UCSD-AML1 (cell line): ENCODE results near the gene ZNF414.
"Not testable (repeated sequence)": the region's sequence is repeated elsewhere in the genome, so short reads cannot be mapped to it uniquely, and the experiment has no call there.

Experiments
- DNase-seq: peaks from one replicate; lab custom pipeline; 2025; ENCODE audit not compliant: unreplicated experiment; lab: John Stamatoyannopoulos, UW

The ZNF414 gene

DNA sequence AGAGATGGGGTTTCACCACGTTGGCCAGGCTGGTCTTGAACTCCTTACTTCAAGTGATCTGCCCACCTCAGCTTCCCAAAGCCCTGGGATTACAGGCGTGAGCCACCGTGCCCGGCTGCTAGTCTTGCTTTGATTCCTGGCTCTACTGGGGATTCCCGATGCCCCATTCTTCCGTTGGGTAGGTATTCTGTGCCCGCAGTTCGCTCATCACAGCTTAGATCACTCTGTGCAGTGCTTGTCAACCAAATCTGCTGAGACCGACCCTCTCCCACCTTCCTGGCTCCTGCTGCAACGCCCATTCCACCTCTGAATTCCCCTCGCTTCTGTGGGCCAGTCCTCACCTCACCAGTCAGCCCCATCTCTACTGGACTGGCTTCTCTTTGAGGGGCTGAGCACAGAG, 4.6 kb upstream of the ZNF414 start:
- no peak for DNase-seq

DNA sequence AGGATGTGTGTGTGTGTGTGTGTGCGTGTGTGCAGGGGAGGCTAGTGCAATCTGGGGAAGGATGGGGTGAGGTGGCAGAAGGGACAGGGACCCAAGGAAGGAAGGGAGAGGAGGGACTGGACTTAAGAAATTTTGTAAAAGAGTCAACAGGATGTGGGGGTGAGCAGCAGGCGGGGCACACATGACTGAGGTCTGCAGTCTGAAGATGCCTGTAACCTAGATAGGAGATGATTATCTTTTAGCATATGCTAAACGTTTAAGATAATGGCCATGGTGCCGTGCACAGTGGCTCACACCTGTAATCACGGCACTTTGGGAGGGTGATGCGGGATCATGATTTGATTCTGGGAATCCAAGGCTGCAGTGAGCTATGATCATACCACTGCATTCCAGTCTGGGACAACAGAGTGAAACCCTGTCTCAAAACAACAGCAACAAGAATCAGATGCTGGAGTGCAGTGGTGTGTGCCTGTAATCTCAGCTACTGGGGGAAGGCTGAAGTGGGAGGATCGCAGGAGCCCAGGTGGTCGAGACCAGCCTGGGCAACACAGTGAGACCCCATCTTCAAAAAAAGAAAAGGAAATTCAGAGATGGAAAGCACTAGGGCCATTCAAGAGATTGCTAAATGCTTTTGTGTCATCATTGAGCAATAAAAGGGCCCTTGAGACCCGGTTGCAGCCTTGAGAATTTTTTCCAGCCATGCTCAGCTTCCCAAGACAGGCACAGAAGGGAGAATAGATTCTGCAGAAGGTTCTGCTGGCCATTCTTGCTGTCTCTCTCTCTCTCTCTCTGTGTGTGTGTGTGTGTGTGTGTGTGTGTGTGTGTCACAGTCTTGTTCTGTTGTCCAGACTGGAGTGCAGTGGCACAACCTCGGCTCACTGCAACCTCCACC, 3.8 kb upstream of the ZNF414 start:
- peak; percentile 34 for DNase-seq

DNA sequence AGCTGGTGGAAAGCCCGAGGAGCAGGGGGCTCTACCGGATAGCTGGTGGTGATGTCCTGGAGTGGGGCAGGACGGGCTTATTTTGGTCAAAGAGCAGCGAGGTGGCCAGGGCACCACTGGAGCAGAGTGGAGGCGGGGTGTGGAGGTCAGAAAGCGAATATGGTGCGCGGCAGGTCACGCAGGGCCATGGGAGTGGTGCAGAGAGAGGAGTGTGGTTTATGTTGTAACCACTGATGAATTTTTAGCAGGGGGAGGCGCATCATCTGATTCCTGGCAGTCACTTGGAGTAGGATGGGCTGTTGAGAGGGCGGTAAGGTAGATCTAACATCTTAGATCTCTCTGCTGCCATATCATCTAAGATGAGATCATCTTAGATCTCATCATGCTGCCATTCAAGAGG, 1.4 kb upstream of the ZNF414 start:
- DNase-seq = no peak

DNA sequence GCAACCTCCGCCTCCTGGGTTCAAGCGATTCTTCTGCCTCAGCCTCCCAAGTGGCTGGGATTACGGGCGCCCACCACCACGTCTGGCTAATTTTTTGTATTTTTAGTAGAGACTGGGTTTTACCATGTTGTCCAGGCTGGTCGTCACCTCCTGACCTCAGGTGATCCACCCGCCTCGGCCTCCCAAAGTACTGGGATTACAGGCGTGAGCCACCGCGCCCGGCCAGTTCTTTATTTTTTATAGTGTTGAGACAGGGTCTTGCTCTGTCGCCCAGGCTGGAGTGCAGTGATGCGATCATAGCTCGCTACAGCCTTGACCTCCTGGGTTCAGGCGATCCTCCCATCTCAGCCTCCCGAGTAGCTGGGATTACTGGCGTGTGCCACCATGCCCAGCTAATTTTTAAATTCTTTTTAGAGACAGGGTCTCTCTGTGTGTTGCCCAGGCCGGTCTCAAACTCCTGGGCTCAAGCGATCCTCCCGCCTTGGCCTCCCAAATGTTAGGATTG, 590 bp upstream of the ZNF414 start:
- DNase-seq = not testable (repeated sequence)

DNA sequence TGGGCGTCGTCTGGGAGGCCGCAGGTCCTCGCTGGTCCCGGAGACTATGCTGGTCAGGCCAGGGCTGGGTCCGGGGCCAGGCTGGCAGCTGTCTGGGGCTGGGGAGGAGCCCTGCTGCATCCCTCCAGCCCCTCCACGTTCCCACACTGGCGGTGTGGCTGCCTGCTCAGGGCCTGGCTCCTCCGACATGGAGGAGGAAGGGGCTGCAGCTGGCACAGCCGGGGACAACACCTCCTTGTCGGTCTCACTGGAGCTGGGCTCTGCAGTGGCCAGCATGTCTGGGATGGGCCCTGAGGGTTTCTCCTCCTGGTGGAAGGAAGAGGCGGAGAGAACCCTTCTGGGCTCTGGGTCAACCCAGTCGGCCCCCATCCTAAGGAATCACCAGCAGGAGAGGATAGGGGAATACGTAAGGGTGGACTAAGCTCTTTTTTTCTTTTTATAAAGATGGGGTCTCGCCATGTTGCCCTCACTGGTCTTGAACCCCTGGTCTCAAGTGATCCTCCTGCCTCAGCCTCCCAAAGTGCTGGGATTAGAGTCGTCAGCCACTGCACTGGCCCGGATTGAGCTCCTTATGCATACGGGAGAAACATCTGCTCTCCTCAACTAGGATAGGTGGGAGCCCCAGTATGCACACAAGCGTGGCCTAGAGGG, 806 bp downstream of the ZNF414 start:
- DNase-seq = no peak

DNA sequence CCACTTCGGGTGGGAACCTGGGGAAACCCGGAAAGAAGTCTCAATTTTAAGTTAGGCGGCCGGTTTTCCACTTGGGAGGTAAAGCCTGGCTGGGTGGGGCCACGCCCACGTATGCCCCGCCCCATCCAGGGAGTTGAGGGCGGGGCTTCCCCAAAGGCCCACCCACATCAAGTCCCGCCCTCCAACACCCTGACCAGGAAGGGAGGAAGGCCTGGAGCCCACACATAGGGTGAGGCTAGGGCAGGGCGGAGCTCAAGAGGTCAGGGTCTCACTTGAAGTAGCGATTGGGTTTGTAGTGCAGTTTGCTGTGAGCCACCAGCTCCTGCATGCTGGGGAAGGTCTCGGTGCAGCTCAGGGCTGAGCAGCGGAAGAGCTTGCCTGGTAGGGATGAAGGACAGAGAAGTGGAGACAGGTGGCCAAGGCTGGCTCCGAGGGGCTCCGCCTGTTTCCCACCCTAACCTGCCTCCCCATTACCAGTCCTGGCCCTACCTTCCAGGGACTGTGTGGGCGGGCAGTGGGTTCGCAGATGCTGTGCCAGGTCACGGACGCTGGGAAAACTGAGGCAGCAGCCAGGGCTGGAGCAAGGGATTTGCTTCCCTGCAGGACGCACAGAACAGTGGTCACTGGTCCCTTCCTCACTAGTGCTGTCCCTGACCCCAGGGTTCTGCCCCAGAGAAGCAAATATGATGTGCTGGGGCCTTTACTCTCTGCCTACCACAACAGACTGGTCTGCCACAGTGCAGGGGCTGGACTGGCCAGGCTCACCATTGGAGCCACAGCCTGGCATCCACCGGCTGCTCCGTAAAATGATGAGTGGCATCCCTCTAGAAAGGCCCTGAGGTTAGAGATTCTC, 1.6 kb downstream of the ZNF414 start:
- peak; percentile 36 for DNase-seq

DNA sequence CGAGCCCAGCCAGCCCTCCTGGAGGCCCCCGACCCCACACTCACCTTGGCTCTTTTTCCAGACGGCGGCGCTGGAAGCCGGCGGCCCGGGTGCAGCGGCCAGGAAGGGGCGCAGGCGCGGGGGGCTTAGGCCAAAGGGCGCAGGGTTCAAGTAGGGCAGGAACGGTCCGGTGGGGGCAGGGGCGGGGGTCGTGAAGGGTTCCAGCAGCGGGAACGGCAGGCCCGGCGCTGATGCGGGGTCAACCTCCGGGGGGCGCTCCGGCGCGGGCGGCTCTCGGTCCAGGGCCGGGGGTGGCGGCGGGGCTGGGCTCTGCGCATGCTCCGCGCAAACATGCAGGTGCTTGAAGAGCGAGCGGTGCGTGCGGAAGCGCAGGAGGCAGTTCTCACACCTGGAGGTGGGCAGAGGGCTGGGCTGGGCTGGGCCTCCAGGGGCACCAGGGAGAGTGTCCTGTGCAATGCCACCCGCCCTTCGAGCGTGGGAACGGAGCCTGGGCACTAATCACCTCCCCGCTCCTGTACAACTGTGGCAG, 2.3 kb downstream of the ZNF414 start:
- no peak for DNase-seq

DNA sequence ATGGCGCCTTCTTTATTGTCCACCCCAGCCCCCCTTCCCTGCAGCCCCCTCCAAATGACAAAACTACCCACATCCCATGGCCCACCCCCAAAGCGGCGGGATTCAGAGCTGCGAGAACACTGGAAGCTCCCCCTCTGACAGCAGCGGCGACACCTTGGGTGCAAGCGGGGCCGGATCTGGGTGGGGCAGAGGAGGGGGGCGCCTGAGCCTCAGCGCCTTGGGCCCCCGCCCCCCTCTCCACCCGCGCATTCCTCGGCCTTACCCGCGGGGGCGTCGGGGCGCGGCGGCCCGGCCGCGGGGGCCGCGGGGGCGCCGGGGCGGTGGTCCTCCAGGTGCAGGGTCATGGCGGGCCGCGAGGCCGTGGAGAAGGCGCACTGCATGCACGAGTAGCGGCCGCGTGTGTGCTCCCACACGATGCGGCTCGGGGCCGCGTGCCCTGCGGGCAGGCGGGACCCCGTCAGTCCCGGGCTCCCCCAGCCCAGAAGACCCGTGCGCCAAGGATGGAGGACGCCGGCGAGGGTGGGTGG, 3.3 kb downstream of the ZNF414 start:
- DNase-seq = no peak

DNA sequence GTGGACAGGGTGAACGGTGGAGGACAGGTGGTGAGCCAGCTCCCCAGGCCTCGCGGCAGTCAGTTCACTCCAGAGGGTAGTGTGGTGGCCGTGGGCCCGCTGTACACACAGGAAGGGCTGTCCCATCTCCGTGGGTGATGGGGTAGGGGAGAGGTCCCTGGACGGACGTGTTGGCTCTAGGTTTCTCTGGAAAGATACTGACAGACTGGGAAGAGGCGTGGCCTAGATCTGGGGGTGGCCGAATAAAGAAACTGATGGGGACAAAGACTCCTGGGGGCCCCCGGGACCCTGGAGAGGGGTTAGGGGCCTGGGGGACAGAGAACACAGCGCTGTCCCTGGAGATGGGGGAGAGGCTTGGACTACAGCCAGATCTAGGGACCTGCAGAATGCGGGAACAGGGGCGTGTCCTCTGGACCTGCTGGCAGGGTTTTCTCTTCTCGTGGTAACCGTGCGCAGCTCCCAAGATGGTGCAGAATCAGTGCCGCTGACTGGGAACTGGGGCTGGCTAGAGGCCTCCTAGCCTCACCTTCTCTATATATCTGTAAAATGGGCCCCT, 7.5 kb downstream of the ZNF414 start:
- no peak for DNase-seq

DNA sequence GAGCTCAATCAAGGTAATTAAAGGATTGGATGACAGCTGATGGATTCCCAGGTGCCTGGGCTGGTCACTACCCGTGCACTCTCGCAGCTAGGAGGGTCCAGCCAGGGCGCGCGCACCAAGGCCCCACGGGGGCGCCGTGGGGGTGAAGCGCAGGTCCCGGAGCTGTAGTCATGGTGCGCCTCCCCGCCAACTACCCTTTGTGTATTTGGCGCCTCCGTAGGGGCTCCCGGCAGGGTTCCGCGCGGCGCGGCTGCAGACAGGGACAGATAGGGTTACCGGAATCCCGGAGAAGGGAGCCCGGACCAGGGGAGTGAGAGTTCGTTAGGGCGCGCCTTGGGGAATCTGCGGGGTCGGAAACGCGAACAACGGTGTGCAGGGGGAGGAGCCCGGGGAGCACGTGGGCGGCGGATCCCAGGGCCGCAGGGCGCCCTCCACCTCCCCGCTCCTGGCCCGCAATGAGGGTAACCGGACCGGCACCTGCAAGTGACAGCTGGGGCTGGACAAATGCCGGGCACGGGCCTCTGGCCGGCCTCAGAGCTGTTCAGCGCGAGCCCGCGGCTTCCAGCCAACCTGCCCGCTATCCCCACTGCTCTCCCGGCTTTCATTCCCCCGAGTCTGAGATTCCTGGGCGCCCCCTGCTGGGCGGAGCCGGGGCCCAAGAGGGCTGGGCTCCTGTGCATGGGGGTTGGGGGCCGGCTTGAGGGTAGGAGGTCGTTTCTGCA, 8.1 kb downstream of the ZNF414 start:
- peak; percentile 80 for DNase-seq

DNA sequence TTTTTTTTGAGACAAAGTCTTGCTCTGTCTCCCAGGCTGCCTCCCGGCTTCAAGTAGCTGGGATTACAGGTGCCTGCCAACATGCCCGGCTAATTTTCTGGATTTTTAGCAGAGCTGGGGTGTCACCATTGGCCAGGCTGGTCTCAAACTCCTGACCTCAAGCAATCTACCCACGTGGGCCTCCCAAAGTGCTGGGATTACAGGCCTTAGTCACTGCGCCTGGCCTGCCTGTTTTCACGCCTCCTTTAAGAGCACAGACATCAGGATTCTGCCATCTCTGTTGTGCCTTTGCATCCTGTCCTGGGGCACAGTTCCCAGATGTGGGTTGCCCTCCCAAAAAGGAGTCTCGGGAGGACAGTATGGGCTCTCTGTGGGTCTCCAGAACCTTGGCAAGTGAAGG, 9.0 kb downstream of the ZNF414 start:
- no peak for DNase-seq

DNA sequence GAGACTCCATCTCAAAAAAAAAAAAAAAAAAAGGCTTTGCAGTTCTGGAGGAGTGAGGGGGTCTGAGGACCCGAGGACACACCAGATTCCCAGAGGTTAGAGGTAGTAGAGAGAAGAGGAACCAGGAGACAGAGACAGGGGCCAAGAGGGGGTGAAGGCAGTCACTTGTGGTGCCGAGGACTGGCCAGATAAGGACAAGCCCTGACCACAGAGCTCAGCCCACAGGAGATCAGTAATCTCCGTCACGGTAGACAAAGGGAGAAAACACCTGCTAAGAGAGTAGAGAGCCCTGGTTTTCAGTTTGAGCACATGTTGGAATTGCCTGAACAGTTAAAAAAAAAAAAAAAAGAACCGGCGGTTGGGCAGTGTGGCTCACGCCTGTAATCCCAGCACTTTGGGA, 9.8 kb downstream of the ZNF414 start:
- no peak for DNase-seq

DNA sequence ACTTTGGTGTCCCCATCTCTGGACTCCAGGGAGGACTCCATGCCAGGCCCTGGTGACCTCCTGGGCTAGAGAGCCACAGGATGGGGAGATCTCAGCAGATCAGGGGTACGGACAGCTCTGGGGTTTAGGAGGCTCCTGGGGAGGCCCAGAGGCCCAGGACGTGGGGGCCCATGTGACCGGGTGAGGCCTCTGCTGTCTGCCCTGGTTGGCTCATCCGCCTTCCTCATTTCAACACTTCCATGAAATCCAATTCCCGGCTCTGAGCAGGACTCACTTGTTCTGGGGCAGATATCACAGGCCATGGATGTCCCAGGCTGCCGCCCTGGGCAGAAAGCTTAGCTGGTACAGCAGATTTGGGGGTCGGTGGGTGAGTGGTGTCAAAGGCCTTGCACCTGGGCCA, 10.5 kb downstream of the ZNF414 start:
- no peak for DNase-seq

DNA sequence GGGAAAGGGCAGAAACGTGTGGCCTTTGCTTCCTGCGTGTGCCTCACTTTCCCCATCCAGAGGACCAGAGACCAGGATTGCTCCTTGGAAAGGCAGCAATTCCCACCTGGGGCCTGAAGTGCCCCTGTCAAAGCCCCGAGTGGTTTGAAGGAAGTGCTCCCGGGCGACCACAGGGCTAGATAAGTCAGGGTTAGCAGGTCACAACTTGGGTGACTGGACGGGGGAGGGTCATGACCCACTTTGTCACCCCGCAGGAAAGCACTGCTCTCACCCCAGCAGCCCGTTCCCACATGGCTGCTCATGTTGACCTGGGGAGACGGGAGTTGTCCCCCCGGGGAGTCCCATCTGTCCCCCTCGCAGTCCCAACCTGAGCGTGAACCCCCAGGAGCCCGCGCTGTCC, 12.0 kb downstream of the ZNF414 start:
- peak; percentile 34 for DNase-seq

DNA sequence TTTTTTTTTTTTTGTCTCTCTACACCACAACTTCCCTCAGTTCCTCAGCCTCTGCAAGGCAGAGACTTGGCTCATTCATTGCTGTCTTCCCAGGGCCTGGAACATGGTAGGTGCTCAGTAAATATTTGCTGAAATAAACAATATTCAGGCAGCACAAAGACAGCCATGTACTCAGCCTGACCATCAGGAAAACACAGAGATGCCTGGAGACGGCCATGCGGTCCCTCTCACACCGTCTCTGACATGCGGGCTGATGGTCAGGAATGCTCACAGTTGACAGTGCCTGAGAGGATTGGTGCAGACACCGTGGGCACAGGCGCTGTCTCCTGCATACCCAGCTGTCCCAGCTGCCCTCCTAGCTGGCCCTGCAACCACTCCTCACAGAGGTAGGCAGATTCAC, 12.5 kb downstream of the ZNF414 start:
- DNase-seq = no peak

DNA sequence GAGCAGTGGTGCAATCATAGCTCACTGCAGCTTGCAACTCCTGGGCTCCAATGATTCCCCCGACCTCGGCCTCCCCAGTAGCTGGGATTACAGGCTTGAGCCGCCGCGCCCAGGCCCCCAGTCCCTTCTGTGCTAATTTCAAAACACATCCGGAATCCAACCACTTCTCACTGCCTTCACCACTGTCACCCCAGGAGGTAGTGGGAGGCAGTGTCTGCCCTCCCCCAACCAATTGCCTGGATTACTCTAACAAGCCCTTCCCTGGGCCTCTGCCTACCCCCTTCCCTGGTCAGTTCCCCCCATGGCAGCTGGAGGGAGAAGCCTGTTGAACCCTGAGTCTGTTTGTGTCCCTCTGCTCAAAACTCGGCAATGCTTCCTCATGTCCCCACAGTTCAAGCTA, 13.8 kb downstream of the ZNF414 start:
- peak; percentile 69 for DNase-seq

DNA sequence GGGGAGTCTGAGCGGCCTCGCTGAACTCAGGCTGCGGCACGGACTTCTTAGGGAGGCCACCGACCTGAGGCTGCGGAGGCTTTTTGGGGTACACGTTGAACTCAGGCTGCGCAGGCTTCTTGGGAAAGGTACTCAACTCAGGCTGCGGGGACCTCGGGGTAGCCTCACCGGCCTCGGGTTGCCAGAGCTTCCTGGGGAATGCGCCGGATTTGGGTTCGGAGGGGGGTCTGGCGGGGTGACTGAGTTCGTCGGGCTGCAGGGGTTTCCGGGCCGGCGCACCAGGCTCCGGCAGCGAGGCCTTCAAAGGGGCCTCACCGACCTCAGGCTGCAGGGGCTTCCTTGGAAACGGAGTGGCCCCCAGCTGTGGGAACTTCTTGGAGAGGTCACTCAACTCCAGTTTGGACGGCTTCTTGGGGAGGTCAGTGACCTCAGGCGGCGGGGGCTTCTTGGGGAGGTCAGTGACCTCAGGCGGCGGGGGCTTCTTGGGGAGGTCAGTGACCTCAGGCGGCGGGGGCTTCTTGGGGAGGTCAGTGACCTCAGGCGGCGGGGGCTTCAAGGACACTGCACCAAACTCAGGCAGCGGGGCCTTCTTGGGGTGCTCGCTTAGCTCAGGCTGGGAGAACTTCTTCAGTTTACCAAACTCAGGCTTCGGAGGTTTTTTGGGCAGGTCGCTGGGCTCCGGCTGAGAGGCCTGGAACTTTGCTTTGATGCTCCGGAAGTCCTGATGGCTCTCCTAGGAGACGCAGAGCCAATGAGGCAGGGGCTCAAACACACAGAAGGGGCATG, 14.7 kb downstream of the ZNF414 start:
- DNase-seq = no peak

DNA sequence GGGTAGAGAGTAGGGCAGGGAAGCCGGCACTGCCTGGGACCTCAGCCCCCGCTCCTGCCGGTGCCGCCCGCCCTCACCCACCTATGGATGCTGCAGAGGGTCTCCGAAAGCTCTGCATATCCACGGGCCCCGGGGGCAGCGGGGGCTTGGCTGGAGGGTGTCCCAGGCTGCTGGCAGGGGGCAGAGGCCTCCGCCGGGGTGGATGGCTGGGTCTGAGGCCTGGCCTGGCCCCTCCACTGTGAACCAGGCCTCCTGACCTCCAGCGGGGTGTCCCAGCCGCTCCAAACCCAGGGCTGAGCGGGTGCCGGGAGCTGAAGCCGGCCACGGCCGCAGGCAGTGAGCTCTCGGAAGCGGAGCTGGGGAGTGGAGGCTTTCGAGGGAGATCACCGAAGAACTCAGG, 15.7 kb downstream of the ZNF414 start:
- no peak for DNase-seq

DNA sequence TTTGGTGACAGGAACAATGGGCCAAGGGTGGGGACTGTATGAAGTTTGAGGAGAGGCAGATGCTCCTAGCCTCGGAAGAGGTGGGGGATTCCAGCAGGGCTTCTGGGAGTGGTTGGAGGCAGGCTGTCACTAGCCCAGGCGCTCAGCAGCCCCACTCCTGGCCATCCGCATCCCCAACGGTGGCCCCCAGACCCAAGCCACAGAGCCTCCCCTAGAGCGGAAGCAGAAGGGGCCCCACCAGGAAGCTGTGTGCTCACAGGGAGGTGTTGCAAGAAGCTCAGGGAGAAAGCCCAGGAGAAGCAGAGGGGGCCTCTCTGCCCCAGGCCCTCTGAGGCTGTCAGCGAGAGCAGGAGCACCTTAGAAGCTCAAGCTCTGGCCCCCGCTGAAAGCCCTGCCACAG, 19.8 kb downstream of the ZNF414 start:
- DNase-seq = peak; percentile 74
